Kidney epithelial cell (primary cell): ENCODE data around the gene MSRB2. TPM values are rescaled to one million over a fixed set of nuclear protein-coding genes. Genes with fewer than 3 reads are reported as not detected.

Experiments
- DNase-seq: peaks from one replicate; pipeline ENCODE4 v3.0.0-alpha.2; 2010; ENCODE audit warnings: low read depth
- H3K27me3 ChIP-seq: 2 replicates; pipeline ENCODE4 v1.6.0; 2011; ENCODE audit warnings: low read length; ENCODE audit not compliant: control insufficient read depth, insufficient read depth
- H3K36me3 ChIP-seq: 2 replicates; pipeline ENCODE4 v1.5.1; 2011; ENCODE audit warnings: low read length; ENCODE audit not compliant: control insufficient read depth, insufficient read depth
- H3K4me3 ChIP-seq: 2 replicates; pipeline ENCODE4 v1.5.1; 2011; ENCODE audit warnings: low read depth, mild to moderate bottlenecking, control low read depth, low read length
- CTCF ChIP-seq: IDR thresholded peaks from 2 replicates; pipeline ENCODE4 v1.5.1; 2011; ENCODE audit warnings: mild to moderate bottlenecking, moderate library complexity, low read length, control low read depth, inconsistent platforms; ENCODE audit not compliant: insufficient read depth, poor library complexity, severe bottlenecking
- total RNA-seq: library from RNA; depleted of rRNA; stranded (reverse); fragments of >200 nt; gene quantifications from 2 replicates; pipeline ENCODE4 v1.2.3, GENCODE V29; 2015

MSRB2 gene
- total RNA-seq, 1 donor from 2014 or later: 24.2 TPM

- no peak for TF ChIP-seq CTCF
- peak; percentile 18 for DNase-seq
Observed at GRCh38 chr10:23099816-23100215, 4.4 kb downstream of the MSRB2 start.

GRCh38 chr10:23100331-23101030 lies 5.1 kb downstream of the MSRB2 start:
- DNase-seq: no peak
- Histone ChIP-seq H3K36me3 (peaks cover 1% of the 10 kb centered on the region), H3K27me3 (no peaks in the 10 kb centered on the region), H3K4me3 (no peak overlapping the region)
- TF ChIP-seq CTCF: no peak

More at GRCh38 chr10:23099816-23100215, 4.4 kb downstream of the MSRB2 start:
- Histone ChIP-seq H3K27me3 (no peaks in the 10 kb centered on the region), H3K36me3 (peaks cover 1% of the 10 kb centered on the region), H3K4me3 (no peak overlapping the region)

GRCh38 chr10:23106331-23107072 lies 11.1 kb downstream of the MSRB2 start:
- H3K36me3 ChIP-seq: peaks cover 1% of the 10 kb centered on the region
- TF ChIP-seq CTCF: no peak
- H3K27me3 ChIP-seq: no peaks in the 10 kb centered on the region

GRCh38 chr10:23110722-23111516 lies 15.5 kb downstream of the MSRB2 start:
- TF ChIP-seq CTCF: no peak
- H3K27me3 ChIP-seq: no peaks in the 10 kb centered on the region
- DNase-seq: no peak
- H3K36me3 ChIP-seq: no peaks in the 10 kb centered on the region
- H3K4me3 ChIP-seq: no peak overlapping the region

More at GRCh38 chr10:23106331-23107072, 11.1 kb downstream of the MSRB2 start:
- H3K4me3 ChIP-seq: no peak overlapping the region
- no peak for DNase-seq

- Histone ChIP-seq H3K27me3 (no peaks in the 10 kb centered on the region), H3K36me3 (no peaks in the 10 kb centered on the region), H3K4me3 (no peak overlapping the region)
- no peak for TF ChIP-seq CTCF
- DNase-seq: no peak
Observed at GRCh38 chr10:23111517-23112286, 16.3 kb downstream of the MSRB2 start.
